SK-N-DZ (cell line): ENCODE data around the gene ZMIZ1.

Experiments used
- DNase-seq: peaks from one replicate; pipeline ENCODE4 v3.0.0-alpha.2; 2015; ENCODE audit warnings: low spot score

Gene ZMIZ1

GRCh38 chr10:79301754-79302530 lies 233.2 kb downstream of the ZMIZ1 start:
- DNase-seq, result no peak

GRCh38 chr10:79303631-79304478 lies 235.1 kb downstream of the ZMIZ1 start:
- no peak for DNase-seq

- no peak for DNase-seq
Measured at GRCh38 chr10:79304479-79305087, 235.8 kb downstream of the ZMIZ1 start.

GRCh38 chr10:79305515-79305914 lies 236.7 kb downstream of the ZMIZ1 start:
- no peak for DNase-seq

- DNase-seq, result no peak
Measured at GRCh38 chr10:79305988-79306387, 237.2 kb downstream of the ZMIZ1 start.

- no peak for DNase-seq
Measured at GRCh38 chr10:79306644-79307220, 238.0 kb downstream of the ZMIZ1 start.

GRCh38 chr10:79308016-79308415 lies 239.2 kb downstream of the ZMIZ1 start:
- DNase-seq, result no peak

- no peak for DNase-seq
Measured at GRCh38 chr10:79308969-79309665, 240.4 kb downstream of the ZMIZ1 start.

GRCh38 chr10:79310200-79310865 lies 241.6 kb downstream of the ZMIZ1 start:
- DNase-seq, result no peak

GRCh38 chr10:79310911-79311573 lies 242.3 kb downstream of the ZMIZ1 start:
- DNase-seq, result no peak

GRCh38 chr10:79311581-79312407 lies 243.0 kb downstream of the ZMIZ1 start:
- no peak for DNase-seq

GRCh38 chr10:79312601-79313187 lies 243.9 kb downstream of the ZMIZ1 start:
- DNase-seq, result no peak

GRCh38 chr10:79313320-79313719 lies 244.6 kb downstream of the ZMIZ1 start:
- no peak for DNase-seq

- no peak for DNase-seq
Measured at GRCh38 chr10:79313911-79314439, 245.2 kb downstream of the ZMIZ1 start.

- DNase-seq, result no peak
Measured at GRCh38 chr10:79314761-79315601, 246.2 kb downstream of the ZMIZ1 start.

- no peak for DNase-seq
Measured at GRCh38 chr10:79315602-79315920, 246.8 kb downstream of the ZMIZ1 start.

GRCh38 chr10:79316671-79317431 lies 248.1 kb downstream of the ZMIZ1 start:
- DNase-seq, result peak; percentile 44
